ENCODE results near the gene RBM27.
"Not testable (repeated sequence)": the region's sequence is repeated elsewhere in the genome, so short reads cannot be mapped to it uniquely, and the experiment has no call there.

Gene RBM27

DNA sequence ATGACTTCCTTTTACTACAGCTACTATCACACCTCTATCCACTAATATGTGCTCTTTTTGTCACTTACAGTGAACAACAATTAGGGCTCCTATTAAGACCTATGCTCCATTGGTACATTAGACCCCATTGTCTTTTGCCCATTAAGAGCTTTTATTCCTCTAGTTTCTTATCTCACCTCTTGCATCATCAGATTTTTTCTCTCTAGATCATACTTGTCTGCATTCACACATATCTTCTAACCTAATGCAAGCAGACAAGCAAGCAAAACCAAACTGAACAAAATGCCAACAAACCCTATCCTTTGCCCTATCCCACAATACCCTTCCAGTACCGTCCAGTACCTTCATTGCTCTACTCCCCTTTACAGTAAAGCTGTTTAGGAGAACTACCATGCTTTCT is 10.1 kb upstream of the RBM27 start:
- no peak for DNase-seq
- Mint-ChIP-seq H3K27ac (no peak overlapping the region), H3K4me3 (no peak overlapping the region), H3K9me3 (no peaks in the 10 kb centered on the region), H3K36me3 (peaks cover 0 to 3% of the 10 kb centered on the region in 2 donors), H3K27me3 (peaks cover 13 to 15% of the 10 kb centered on the region in 2 donors), H3K4me1 (peaks cover 0 to 2% of the 10 kb centered on the region in 2 donors)
- ATAC-seq (replicated peaks): no peak

DNA sequence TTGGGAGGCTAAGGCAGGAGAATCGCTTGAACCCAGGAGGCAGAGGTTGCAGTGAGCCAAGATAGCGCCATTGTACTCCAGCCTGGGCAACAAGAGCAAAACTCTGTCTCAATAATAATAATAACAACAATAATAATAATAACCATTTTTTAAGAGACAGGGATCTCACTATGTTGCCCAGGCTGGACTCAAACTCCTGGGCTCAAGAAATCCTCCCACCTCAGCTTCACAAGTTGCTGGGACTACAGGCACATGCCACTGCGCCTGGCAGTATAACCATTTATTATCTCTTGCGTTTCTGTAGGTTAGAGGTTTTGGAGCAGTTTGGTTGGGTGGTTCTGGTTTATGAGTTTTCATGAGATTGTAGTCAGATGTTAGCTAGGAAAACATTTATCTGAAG is 8.4 kb upstream of the RBM27 start:
- not testable (repeated sequence) for H3K27ac Mint-ChIP-seq; H3K4me3 Mint-ChIP-seq; H3K36me3 Mint-ChIP-seq; H3K9me3 Mint-ChIP-seq; DNase-seq; H3K4me1 Mint-ChIP-seq; ATAC-seq (replicated peaks)
- H3K27me3 Mint-ChIP-seq: peaks cover 13 to 15% of the 10 kb centered on the region in 2 donors

DNA sequence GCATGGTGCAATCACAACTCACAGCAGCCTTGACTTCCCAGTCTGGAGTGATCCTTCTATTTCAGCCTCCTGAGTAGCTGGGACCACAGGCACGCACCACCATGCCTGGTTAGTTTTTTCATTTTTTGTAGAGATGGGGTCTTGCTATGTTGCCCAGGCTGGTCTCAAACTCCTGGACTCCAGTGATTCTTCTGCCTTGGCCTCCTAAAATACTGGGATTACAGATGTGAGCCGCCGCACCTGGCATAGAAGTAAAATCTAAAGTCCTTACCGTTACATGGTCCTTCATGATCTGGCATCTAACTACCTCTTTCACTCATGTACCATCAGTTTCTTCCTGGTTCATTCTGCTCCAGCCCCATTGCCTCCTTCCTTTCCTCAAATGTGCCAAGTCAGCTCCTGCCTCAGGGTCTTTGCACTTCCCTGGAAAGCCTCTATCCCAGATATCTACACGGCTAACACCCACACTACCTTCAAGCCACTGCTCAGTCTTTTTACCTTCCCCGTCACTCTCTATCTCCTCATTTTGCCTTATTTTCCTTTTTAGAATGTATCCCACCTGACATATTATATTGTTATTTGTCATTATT is 6.9 kb upstream of the RBM27 start:
- H3K36me3 Mint-ChIP-seq: no peaks in the 10 kb centered on the region

DNA sequence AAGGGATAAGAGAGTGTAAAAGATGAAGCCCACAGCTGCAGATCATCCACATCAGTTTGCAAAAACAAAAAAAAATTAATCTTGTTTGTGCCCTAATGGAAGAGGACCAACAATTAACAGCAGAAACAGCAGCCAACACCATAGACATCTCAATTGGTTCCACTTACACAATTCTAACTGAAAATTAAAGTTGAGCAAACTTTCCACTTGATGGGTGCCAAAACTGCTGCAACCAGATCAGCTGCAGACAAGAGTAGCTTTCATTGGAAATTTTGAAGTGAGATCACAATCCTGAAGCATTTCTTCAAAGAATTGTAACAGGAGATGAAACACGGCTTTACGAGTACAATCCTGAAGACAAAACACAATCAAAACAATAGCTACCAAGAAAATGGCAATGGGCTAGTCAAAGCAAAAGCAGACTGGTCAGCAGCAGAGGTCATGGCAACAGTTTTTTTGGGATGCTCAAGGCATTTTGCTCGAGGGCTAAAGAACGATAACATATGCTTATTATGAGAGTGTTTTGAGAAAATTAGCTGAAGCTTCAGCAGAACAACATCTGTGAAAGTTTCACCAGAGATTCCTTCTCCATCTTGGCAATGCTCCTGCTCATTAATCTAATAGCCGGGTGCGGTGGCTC is 4.1 kb upstream of the RBM27 start:
- H3K27ac Mint-ChIP-seq: no peak overlapping the region
- H3K4me3 Mint-ChIP-seq: no peak overlapping the region
- H3K4me1 Mint-ChIP-seq: no peaks in the 10 kb centered on the region
- H3K36me3 Mint-ChIP-seq: no peaks in the 10 kb centered on the region
- DNase-seq (no peak), ATAC-seq (replicated peaks) (no peak)
- H3K9me3 Mint-ChIP-seq: no peaks in the 10 kb centered on the region
- peaks cover 7 to 8% of the 10 kb centered on the region in 2 donors for H3K27me3 Mint-ChIP-seq

More for the DNA sequence above, 6.9 kb upstream of the RBM27 start:
- H3K4me3 Mint-ChIP-seq: no peak overlapping the region
- peaks cover 7 to 10% of the 10 kb centered on the region in 2 donors for H3K27me3 Mint-ChIP-seq
- no peak for DNase-seq
- H3K9me3 Mint-ChIP-seq: no peaks in the 10 kb centered on the region
- H3K4me1 Mint-ChIP-seq: peaks cover 0 to 2% of the 10 kb centered on the region in 2 donors
- ATAC-seq (replicated peaks): no peak
- no peak overlapping the region for H3K27ac Mint-ChIP-seq

DNA sequence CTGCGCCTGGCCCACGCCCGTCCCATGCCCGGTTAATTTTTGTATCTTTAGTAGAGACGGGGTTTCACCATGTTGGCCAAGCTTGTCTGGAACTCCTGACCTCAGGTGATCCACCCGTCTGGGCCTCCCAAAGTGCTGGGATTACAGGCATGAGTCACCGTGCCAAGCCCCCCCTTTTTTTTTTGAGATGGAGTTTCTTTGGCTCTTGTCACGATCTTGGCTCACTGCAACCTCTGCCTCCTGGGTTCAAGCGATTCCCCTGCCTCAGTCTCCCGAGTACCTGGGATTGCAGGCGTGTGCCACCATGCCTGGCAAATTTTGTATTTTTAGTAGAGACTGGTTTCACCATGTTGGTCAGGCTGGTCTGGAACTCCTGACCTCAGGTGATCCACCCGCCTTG is 1.6 kb upstream of the RBM27 start:
- ATAC-seq (replicated peaks); H3K27ac Mint-ChIP-seq; H3K27me3 Mint-ChIP-seq; DNase-seq; H3K4me1 Mint-ChIP-seq; H3K9me3 Mint-ChIP-seq; H3K36me3 Mint-ChIP-seq; H3K4me3 Mint-ChIP-seq: not testable (repeated sequence)

DNA sequence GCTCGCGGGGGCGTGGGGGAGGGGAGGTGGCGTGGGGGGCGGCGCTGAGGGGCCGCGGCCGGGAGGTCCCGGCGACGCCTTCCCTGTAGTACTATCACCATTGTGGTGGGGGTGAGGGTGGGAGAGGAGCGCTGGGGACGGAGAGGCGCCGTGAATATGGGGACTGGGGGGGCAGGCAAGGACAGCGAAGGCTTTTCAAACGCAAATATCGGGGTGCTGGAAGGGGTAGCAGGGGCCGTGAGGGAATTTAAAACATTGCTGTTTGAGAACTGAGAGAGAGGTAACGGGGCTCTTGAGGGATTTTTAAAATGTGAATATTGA is 427 bp downstream of the RBM27 start:
- Mint-ChIP-seq H3K27me3 (no peaks in the 10 kb centered on the region), H3K4me1 (peaks cover 2 to 18% of the 10 kb centered on the region in 2 donors), H3K4me3 (no peak overlapping the region), H3K9me3 (no peaks in the 10 kb centered on the region), H3K36me3 (no peaks in the 10 kb centered on the region), H3K27ac (no peak overlapping the region)
- ATAC-seq (replicated peaks) (peak; percentile 16 to 26), DNase-seq (no peak)

DNA sequence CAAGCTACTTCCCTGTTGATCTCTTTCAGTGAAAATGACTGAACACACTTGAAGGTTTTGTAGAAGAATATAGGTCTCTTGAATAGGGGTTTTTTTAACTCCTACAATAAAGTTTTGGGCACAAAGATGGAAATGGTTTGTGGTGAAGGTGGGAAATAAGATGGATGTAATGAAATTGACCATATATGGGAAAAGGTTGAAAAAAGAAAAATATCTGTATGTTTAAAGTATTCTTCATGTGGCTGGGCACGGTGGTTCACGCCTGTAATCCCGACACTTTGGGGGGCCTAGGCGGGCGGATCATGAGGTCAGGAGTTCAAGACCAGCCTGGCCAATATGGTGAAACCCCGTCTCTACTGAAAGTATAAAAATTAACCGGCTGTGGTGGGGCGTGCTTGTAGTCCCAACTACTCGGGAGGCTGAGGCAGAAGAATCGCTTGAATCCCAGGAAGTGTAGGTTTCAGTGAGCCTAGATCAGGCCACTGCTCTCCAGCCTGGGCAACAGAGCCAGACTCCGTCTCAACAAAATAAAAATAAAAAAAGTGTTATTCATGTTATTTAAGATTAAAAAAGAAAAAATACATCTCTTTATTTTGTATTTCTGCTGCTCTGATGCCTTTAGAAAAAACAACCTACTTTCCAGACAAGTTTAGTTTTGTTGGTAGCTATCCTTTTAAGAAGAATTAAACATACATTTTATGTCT is 2.2 kb downstream of the RBM27 start:
- H3K27ac Mint-ChIP-seq: no peak overlapping the region
- H3K36me3 Mint-ChIP-seq: peaks cover 2 to 3% of the 10 kb centered on the region in 2 donors
- peaks cover 6 to 32% of the 10 kb centered on the region in 2 donors for H3K4me1 Mint-ChIP-seq
- DNase-seq (no peak), ATAC-seq (replicated peaks) (no peak)
- H3K9me3 Mint-ChIP-seq: no peaks in the 10 kb centered on the region
- no peaks in the 10 kb centered on the region for H3K27me3 Mint-ChIP-seq
- no peak overlapping the region for H3K4me3 Mint-ChIP-seq

DNA sequence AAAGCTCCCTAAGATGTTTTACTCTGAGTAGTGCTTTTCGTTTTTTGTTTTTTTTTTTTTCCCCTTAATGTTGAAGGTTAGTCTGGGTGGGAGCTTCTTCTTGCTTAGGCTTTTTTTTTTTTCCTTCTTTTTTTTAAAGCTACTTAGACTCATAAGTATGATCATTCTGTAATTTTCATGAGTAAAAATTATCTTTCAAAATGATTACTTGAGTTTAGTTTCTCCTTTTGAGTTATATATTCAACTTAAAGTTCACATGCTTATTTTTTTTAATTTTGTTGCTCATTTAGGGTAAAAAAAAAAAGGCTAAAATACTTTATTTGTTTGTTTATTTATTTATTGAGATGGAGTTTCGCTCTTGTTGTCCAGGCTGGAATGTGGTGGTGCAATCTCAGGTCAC is 2.9 kb downstream of the RBM27 start:
- H3K4me3 Mint-ChIP-seq: peak overlapping the region in 1 of 2 donors; percentile 50
- H3K27me3 Mint-ChIP-seq: no peaks in the 10 kb centered on the region
- no peak for DNase-seq
- no peak for ATAC-seq (replicated peaks)
- no peak overlapping the region for H3K27ac Mint-ChIP-seq
- no peaks in the 10 kb centered on the region for H3K9me3 Mint-ChIP-seq
- H3K36me3 Mint-ChIP-seq: peaks cover 2 to 3% of the 10 kb centered on the region in 2 donors
- peaks cover 6 to 33% of the 10 kb centered on the region in 2 donors for H3K4me1 Mint-ChIP-seq

DNA sequence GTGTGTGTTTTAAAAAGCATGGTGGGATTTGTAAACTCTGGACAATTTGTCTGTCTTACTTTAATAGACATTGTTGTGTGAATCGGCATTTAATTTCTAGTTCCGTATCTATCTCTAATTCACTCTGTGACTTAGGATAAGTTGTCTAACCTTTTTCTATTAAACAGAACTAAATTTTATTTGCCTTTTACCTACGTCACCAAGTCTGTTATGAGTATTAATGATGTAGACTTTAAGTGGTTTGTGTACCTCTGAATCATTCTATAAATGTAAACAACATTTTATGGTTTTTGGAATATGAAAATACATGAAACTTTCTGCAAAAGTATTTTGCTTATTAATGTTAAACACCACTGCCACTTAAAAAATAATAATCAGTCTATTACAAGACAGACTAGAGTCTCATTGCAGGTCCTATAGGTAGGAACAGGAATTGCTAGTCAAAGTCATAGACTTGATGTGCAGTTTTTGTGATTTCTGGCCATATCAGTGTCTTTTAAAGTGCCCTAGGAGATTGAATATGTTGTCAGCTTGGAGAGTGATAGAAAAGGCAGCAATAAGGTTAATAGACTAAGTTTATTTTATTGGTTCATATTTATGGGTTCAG is 5.6 kb downstream of the RBM27 start:
- H3K27me3 Mint-ChIP-seq: no peaks in the 10 kb centered on the region
- no peak overlapping the region for H3K27ac Mint-ChIP-seq
- H3K4me3 Mint-ChIP-seq: peak overlapping the region in 1 of 2 donors; percentile 6
- no peaks in the 10 kb centered on the region for H3K9me3 Mint-ChIP-seq
- peak in 1 of 2 donors; percentile 43 for ATAC-seq (replicated peaks)
- peaks cover 2 to 3% of the 10 kb centered on the region in 2 donors for H3K36me3 Mint-ChIP-seq
- no peak for DNase-seq
- H3K4me1 Mint-ChIP-seq: peaks cover 10 to 41% of the 10 kb centered on the region in 2 donors

DNA sequence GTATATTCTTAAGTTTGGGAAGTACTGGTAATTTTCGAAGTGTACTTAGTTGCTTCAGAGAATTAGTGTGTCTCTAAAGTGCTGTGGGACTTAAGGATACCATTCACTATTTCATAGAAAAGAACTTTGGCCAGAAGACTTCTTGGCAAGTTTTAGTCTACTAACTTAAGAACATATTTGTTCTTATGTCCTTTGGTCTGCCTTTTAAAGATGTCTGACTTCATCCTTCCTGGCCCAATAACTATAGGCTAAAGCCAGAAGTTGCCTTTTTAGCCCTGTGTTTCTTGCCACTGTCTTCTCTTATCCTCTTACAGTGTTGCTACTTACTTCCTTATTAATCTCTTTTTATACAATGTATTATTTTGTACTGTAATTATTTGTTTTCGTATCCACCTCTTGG is 6.3 kb downstream of the RBM27 start:
- Mint-ChIP-seq H3K4me1 (peaks cover 14 to 48% of the 10 kb centered on the region in 2 donors), H3K9me3 (no peaks in the 10 kb centered on the region), H3K27me3 (no peaks in the 10 kb centered on the region), H3K27ac (no peak overlapping the region), H3K36me3 (peaks cover 2 to 3% of the 10 kb centered on the region in 2 donors), H3K4me3 (no peak overlapping the region)
- DNase-seq (no peak), ATAC-seq (replicated peaks) (no peak)

DNA sequence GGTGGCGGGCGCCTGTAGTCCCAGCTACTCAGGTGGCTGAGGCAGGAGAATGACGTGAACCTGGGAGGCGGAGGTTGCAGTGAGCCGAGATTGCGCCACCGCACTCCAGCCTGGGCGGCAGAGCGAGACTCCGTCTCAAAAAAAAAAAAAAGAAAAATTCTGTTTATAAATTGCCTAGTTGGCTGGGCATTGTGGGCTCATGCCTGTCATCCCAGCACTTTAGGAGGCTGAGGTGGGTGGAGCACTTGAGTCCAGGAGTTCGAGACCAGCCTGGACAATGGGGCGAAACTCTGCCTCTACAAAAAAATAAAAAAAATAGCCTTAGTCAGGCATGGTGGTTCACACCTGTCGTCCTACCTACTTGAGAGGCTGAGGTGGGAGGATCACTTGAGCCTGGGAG is 7.4 kb downstream of the RBM27 start:
- peaks cover 23 to 57% of the 10 kb centered on the region in 2 donors for H3K4me1 Mint-ChIP-seq

DNA sequence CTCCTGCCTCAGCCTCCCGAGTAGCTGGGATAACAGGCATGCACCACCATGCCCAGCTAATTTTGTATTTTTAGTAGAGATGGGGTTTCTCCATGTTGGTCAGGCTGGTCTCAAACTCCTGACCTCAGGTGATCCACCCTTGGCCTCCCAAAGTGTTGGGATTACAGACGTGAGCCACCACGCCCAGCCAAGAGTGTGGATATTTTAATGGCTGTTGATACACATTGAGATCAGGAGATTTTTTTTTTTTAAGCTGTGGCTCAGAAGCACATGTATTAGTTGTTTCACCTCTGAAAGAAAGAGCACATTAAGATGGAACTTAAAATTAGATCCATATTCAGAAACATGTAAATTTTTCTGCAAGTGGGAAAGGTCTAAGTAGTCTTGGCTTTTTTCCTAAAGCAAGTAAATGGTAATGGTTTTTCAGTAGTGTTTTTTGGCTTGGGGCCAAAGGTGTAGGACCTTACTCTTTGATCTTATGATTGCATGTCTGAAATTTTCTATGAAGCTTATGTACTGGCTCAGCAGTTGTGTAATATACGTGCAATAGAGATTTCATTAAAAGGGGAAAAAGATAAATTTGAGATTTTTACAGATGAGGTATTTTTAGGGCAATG is 9.9 kb downstream of the RBM27 start:
- Mint-ChIP-seq H3K4me1 (peaks cover 28 to 59% of the 10 kb centered on the region in 2 donors), H3K27me3 (no peaks in the 10 kb centered on the region), H3K9me3 (no peaks in the 10 kb centered on the region), H3K27ac (no peak overlapping the region), H3K4me3 (no peak overlapping the region), H3K36me3 (peaks cover 2 to 7% of the 10 kb centered on the region in 2 donors)
- DNase-seq (no peak), ATAC-seq (replicated peaks) (no peak)

More for the DNA sequence above, 7.4 kb downstream of the RBM27 start:
- not testable (repeated sequence) for H3K36me3 Mint-ChIP-seq; H3K4me3 Mint-ChIP-seq; H3K9me3 Mint-ChIP-seq; H3K27ac Mint-ChIP-seq; ATAC-seq (replicated peaks); DNase-seq; H3K27me3 Mint-ChIP-seq

DNA sequence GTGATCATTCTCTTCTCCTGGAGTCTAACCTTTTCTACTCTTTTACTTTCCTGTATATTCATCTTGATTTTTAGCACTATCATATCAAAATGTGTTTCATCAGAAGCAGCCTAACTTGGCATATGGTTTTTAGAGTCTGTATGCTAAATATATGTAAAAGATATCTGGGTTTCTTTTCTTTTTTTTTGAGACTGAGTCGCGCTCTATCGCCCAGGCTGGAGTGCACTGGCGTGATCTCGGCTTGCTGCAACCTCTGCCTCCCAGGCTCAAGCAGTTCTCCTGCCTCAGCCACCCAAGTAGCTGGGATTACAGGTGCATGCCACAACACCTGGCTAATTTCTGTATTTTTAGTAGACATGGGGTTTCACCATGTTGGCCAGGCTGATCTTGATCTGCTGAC is 11.5 kb downstream of the RBM27 start:
- ATAC-seq (replicated peaks); H3K9me3 Mint-ChIP-seq; H3K4me3 Mint-ChIP-seq; DNase-seq; H3K27me3 Mint-ChIP-seq: not testable (repeated sequence)
- peaks cover 5 to 12% of the 10 kb centered on the region in 2 donors for H3K36me3 Mint-ChIP-seq
- peak overlapping the region; percentile 20 for H3K27ac Mint-ChIP-seq
- peaks cover 26 to 54% of the 10 kb centered on the region in 2 donors for H3K4me1 Mint-ChIP-seq

DNA sequence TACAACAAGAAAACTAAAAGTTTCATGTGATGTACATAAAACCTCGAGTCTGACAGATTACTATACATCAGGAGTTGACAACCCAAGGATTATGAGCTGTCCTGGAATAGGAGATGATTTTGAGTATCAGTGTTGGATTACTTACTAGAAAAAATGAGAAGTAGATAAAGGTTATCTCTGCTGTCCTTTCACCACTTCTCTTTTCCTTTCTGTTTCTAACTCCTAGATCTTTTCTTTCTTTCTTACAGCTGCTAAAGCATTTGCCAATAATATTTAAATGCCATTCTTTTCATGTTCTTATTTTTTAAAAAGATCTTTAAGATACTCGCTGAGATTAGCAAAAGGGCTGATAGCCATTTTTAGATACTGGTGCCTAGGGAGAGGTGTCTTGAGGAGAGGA is 14.8 kb downstream of the RBM27 start:
- ATAC-seq (replicated peaks) (peak; percentile 23 to 63), DNase-seq (no peak)
- peaks cover 5 to 13% of the 10 kb centered on the region in 2 donors for H3K36me3 Mint-ChIP-seq
- no peaks in the 10 kb centered on the region for H3K27me3 Mint-ChIP-seq
- peaks cover 24 to 47% of the 10 kb centered on the region in 2 donors for H3K4me1 Mint-ChIP-seq
- no peak overlapping the region for H3K27ac Mint-ChIP-seq
- no peak overlapping the region for H3K4me3 Mint-ChIP-seq
- H3K9me3 Mint-ChIP-seq: no peaks in the 10 kb centered on the region

Data from stimulated activated naive B cell treated with anti-CD40 and anti-IgM and Interleukin-4, amounts not matched to agents 10 μg/mL and 1 μg/mL and 100 μg/mL, for 72 hours (primary cell).